ENCODE measurements around the gene ITSN1.
A peak's percentile ranks its signal among the peaks of the same experiment; 100 is the strongest.

The ITSN1 gene

DNA sequence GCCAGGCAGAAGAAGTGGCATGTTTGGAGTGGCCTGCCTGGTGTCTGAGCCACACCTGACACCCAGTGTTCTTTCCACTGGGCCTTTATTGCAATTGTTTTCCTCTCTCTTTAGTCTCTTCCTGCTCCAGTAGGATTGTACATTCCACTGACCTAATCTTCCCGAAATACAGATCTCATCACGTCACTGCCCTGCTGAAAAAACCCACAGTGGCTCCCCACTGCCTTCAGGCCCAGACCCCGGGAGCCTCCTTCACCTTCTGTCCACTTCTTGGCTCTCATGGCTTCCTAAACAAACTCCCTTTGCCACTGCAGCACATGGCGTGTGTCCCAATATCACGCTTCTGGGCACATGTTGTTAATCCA is 298.6 kb downstream of the ITSN1 start:
- DNase-seq: no peak

DNA sequence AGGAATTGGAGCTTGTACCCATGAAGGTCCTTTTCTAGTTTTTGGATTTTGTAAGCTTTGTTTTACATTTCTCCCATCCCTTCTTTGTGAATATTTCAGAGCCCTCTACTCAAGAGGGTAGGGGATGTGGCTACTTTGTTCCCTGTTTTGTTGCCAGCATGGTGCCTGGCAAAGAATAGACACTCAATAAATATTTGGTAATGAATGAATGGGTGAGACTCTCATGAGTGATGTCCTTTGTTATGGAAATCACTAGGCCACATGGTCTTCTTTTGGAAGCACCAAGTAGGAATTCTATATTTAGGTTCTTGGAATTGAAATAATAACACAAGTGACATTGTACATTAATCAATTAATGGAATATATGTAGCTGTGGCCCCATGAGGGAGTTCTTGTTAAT is 300.1 kb downstream of the ITSN1 start:
- no peak for DNase-seq

DNA sequence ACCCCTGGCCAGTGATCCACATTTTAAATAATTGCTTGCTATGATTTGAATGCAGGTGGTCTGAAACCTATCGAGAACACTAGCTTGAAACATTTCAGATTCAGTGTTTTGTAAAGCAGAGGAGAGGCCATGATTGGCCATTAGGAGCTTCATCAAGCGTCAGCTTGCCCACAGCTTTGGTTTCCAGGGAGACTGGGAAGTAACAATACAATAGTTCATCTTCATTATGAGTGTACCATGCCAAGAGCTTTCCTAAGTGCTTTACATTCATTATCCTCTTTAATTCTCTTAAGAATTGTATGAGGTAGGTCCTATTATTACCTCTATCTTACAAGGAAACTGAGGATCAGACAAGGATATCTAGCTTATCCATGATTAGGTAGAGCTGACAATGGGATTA is 301.0 kb downstream of the ITSN1 start:
- DNase-seq: no peak

DNA sequence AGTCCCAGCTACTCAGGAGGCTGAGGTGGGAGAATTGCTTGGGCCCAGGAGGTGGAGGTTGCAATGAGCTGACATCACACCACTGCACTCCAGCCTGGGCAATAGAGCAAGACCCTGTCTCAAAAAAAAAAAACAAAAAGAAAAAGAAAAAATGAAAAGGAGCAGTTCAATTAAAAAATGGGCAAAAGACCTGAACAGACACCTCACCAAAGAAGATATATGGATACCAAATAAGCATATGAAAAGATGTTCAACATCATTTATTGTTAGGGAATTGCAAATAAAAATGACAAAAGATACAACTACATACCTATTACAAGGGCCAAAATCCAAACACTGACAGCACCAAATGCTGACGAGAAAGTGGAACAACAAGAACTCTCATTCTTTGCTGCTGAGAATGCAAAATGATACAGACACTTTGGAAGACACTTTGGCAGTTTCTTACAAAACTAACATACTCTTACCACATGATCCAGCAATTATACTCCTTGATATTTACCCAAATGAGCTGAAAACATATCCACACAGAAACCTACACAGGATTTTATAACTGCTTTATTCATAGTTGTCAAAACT is 302.0 kb downstream of the ITSN1 start:
- DNase-seq: no peak

DNA sequence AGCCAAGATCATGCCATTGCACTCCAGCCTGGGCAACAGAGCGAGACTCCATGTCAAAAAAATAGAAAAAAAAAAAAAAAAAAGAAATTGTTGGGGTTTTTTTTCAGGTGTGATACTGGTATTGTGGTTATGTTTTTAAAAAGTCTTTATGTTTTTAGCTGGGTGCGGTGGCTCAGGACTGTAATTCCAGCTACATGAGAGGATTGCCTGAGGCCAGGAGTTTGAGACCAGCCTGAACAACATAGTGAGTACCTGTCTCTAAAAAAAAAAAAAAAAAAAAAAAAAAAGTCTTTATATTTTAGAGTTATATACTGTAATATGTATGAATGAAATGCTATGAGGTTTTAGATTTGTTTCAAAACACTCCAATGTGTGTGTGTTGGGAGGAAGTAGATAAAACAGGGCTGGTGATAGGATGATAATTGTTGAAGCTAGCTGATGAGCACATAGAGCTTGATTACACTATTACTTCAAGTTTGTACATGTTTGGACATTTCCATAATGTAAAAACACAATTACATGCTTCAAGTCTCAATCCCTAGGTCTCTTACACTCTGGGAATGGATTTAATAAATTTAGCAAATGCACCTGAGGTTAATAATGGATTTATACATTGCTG is 303.5 kb downstream of the ITSN1 start:
- peak in 1 of 2 donors; percentile 18 for DNase-seq

DNA sequence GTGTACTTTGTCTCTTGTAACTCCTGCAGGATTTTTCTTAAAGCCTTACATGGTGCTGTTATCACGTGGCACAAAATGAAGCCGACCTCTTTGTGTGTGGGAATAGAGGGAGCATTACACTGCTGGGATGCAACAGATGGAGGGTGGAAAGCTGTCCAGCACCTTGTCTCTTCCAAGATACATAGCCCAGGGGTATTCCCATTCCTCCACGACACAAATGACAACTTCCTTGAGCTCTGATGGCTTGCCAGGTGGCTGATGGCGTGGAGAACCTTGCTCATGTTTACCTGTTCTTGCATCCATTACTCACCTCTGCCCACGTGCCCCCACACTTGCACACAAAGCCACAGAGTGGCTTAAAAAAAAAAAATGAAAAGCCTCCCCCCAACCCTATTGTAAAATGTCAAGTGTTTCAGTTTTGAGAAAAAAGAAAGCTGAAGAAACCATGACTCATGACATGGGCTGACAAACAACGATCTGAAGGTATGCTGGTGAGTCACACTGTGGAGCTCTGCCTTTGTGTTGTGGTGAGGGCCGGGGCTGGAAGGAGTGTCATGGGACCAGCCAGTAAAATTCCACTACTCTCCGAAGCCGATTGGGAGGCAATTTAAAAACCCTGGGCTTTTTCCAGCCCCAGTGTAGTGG is 305.3 kb downstream of the ITSN1 start:
- DNase-seq: peak; percentile 34 to 97

DNA sequence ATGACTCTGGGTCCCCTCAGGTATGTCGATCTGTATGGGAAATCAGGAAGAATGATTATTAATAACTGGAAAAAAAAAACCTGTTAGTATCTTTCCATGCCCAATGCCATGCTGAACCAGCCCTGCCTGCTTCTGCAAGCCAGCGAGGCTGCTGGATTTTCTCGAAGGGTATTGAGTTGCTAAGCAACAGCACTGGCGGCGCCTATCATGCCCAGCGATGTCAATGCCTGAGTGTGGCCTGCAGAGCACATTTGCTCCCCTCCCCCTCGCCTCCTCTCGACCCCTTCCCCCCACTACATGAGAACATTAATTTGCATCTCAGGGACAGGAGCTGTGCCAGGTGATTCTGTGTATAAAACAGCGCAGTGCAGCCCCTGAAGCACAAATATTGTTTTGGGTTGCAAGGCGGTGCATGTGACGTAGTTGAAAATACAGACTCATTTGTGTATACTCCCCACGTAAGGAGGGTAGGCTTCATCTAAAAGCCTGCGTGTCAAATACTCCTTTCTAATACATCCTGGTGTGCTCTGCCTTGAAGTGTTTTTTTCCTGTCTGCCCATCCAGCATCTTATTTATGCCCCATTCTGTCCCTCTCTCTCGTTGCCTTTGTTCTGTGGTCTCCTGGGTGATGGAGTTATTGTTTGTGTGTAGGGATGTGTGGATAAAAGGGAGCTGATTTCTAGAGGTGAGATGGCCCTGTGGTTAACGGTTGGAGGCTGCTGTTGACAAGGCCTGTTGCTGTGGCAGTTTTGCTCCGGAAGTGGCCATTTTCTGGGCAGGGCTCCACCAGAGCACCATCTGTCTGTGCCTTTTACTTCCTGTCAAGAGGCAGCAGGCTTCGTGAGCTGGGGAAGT is 306.0 kb downstream of the ITSN1 start:
- DNase-seq: peak in 1 of 2 donors; percentile 88

DNA sequence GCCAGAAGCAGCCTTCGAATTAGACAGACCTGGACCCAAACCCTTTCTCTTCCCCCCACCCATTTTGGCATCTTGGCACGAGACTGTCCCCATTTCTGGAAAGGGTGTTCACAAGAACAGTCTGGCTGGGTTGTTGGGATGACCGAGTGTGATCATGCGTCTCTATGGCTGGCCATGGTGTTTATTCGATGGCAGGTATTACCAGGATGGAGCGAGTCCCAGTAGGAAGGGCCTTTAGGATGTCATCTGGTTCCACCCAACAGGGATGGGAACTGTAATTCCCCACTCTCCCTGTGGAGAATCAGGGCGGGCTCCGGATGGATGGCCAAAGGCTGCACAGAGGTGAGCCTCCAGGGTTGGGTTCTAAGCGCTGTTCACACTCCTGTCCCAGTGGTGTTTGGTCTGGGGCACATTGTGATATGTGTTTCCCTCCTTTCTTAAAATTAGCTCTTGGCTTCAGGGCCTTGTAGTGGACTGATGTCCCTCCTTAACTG is 306.7 kb downstream of the ITSN1 start:
- DNase-seq: no peak

Measured in bone marrow (tissue), 2 donors.